Measurements from ENCODE around the gene TNFRSF14. TPM values are rescaled to one million over a fixed set of nuclear protein-coding genes. Genes with fewer than 3 reads are reported as not detected.

The TNFRSF14 gene
- total and polyA plus RNA-seq, 2 of the 13 experiments (the other 11 are each of a cell fraction or from before 2014, with no cell fraction given): 11.9 to 49.9 TPM

DNA sequence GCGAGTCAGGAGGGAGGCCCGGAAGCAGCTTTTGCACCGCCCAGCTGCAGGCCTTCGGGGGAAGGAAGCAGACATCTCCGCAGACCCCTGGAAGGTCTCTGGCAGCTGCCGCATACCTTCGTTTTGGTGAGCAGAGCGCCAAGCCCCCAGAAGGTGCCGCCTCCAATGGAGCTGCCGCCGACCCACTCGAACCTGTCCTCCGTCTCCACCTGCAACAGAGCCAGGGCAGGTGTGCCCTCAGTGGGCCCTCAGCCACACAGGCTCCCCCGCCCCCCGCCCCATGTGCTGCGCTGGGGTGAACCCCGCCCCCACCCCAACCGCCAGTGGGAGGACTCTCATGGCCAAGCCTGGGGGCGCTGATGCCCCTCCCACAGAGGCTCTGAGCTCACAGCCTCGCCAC, 36.0 kb upstream of the TNFRSF14 start (continued):
- TF ChIP-seq E2F2 (CRISPR knock-in tag; IDR thresholded peaks at IDR 0.05; ENCODE audit: borderline replicate concordance): no peak
- no peak for TF ChIP-seq ZSCAN25 (CRISPR knock-in tag; IDR thresholded peaks at IDR 0.05)
- no peak for TF ChIP-seq ZNF234 (CRISPR knock-in tag; conservative IDR thresholded peaks at IDR 0.05)

DNA sequence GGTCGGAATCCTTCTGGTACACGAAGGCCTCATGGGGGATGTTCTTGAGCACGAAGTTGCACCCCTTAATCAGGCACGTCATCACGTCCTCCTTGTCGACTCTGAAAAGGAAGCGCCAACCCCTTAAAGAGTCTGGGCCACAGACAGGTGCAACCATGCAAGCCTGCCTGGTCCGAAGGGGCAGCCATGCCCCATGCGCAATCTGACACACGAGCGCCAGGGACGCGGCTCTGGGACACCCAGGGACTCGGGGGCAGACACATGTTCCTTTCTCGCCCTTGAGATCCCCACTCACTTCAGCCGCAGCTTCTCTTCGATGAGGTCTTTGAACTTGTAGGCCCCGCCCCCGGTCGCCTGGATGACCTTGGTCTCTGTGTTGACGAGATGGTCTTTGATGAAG, 35.4 kb upstream of the TNFRSF14 start:
- ChIA-PET POLR2A (no interaction called here), CTCF (ENCODE audit: low intra/inter-chr PET ratio, low total read pairs) (no interaction called here)
- TF ChIP-seq ZBTB38 (CRISPR knock-in tag; IDR thresholded peaks at IDR 0.05) (peak; percentile 11; the same call in 1 of the 2 replicates), ZBTB33 (CRISPR knock-in tag; IDR thresholded peaks at IDR 0.05) (no peak)
- FAIRE-seq (no peak), ATAC-seq (no peak), DNase-seq (ENCODE audit: low spot score) (no peak)
- Histone ChIP-seq H3K9ac (ENCODE audit: insufficient read depth, low read depth, low read length) (no peak overlapping the region), H3K36me3 (replicated peaks in 1 of 2; ENCODE audit: control insufficient read depth in 1 of 2, insufficient read depth in 2 of 2, low read length in 2 of 2) (peaks cover 25 to 56% of the 10 kb centered on the region in 2 experiments; a peak in 4 of 5 replicates), H2AFZ (ENCODE audit: low read length) (no peak overlapping the region), H3K4me3 (replicated peaks in 1 of 3; ENCODE audit: insufficient read depth in 1 of 3, low read depth in 2 of 3, low read length in 3 of 3) (no peak overlapping the region), H3K27me3 (ENCODE audit: control insufficient read depth in 1 of 2, insufficient read depth in 2 of 2, low read length in 2 of 2) (no peaks in the 10 kb centered on the region), H3K27ac (ENCODE audit: extremely low read length, insufficient read depth, low read length) (no peak overlapping the region), H3K4me1 (ENCODE audit: insufficient read depth, low read length) (peaks cover 36% of the 10 kb centered on the region), H4K20me1 (ENCODE audit: insufficient read depth, low read length) (peaks cover 32% of the 10 kb centered on the region), H3K4me2 (ENCODE audit: low read depth, low read length) (no peak overlapping the region), H3K79me2 (ENCODE audit: insufficient read depth, low read length) (peaks cover 33% of the 10 kb centered on the region), H3K9me3 (ENCODE audit: low read length) (no peaks in the 10 kb centered on the region)
- in situ Hi-C loops (cut with HindIII; ENCODE audit: extremely low pct_ligation_motif_present, low pct_unique_long_range_greater_than_20kb) (loop anchor here (25.0 kb wide), 1 partner anchor 334 kb away; the partner anchor contains the start of gene FAAP20), intact Hi-C loops (cut with micrococcal nuclease; ENCODE audit: unreplicated experiment) (no loop called here)
- no TSS peak for BruUV-seq (replicated peaks)
- WGBS (ENCODE audit: low lambda C conversion rate): 90% methylated on average over 15 of the region's 21 CpGs

All from HepG2 (cell line).